ENCODE results near the gene GRID1.

GRID1 gene

GRCh38 chr10:86393862-86394455 lies 27.4 kb upstream of the GRID1 start:
- Histone ChIP-seq H3K9me2 (replicated peaks; ENCODE audit: insufficient read depth, low read length) (no peaks in the 10 kb centered on the region), H3K4me3 (ENCODE audit: low read length) (no peak overlapping the region), H3K27ac (ENCODE audit: low read length) (no peak overlapping the region), H3K36me3 (replicated peaks; ENCODE audit: insufficient read depth, low read length) (no peaks in the 10 kb centered on the region), H3K9me3 (replicated peaks; ENCODE audit: insufficient read depth, low read length) (no peaks in the 10 kb centered on the region), H3K4me2 (ENCODE audit: low read depth, low read length) (no peak overlapping the region), H2AFZ (ENCODE audit: low read length) (no peak overlapping the region), H3K9ac (ENCODE audit: low read length) (no peak overlapping the region), H3F3A (ENCODE audit: insufficient read depth, low read length) (no peaks in the 10 kb centered on the region), H3K27me3 (replicated peaks; ENCODE audit: insufficient read depth, low read length) (no peaks in the 10 kb centered on the region), H3K79me2 (ENCODE audit: low read length) (no peaks in the 10 kb centered on the region), H4K20me1 (ENCODE audit: insufficient read depth, low read length) (no peaks in the 10 kb centered on the region), H3K4me1 (ENCODE audit: low read length) (no peaks in the 10 kb centered on the region)
- DNase-seq: no peak
- no peak for TF ChIP-seq EZH2phosphoT487 (IDR thresholded peaks at IDR 0.05; ENCODE audit: low read length)

GRCh38 chr10:86393362-86393761 lies 26.8 kb upstream of the GRID1 start:
- Histone ChIP-seq H3K4me3 (ENCODE audit: low read length) (no peak overlapping the region), H3K27me3 (replicated peaks; ENCODE audit: insufficient read depth, low read length) (no peaks in the 10 kb centered on the region), H3K4me2 (ENCODE audit: low read depth, low read length) (no peak overlapping the region), H4K20me1 (ENCODE audit: insufficient read depth, low read length) (no peaks in the 10 kb centered on the region), H3K9me3 (replicated peaks; ENCODE audit: insufficient read depth, low read length) (no peaks in the 10 kb centered on the region), H3K4me1 (ENCODE audit: low read length) (no peaks in the 10 kb centered on the region), H3K79me2 (ENCODE audit: low read length) (no peaks in the 10 kb centered on the region), H3K9me2 (replicated peaks; ENCODE audit: insufficient read depth, low read length) (no peaks in the 10 kb centered on the region), H3K27ac (ENCODE audit: low read length) (no peak overlapping the region), H2AFZ (ENCODE audit: low read length) (no peak overlapping the region), H3F3A (ENCODE audit: insufficient read depth, low read length) (no peaks in the 10 kb centered on the region), H3K9ac (ENCODE audit: low read length) (no peak overlapping the region), H3K36me3 (replicated peaks; ENCODE audit: insufficient read depth, low read length) (no peaks in the 10 kb centered on the region)
- TF ChIP-seq EZH2phosphoT487 (IDR thresholded peaks at IDR 0.05; ENCODE audit: low read length): no peak
- TF ChIP-seq CTCF (IDR thresholded peaks at IDR 0.05; ENCODE audit: low read length): no peak
- no peak for TF ChIP-seq EZH2 (optimal IDR thresholded peaks at IDR 0.05; ENCODE audit: low read depth, low read length)
- no peak for DNase-seq

- Histone ChIP-seq H3K9ac (ENCODE audit: low read length) (no peak overlapping the region), H3K9me2 (replicated peaks; ENCODE audit: insufficient read depth, low read length) (no peaks in the 10 kb centered on the region), H3K27ac (ENCODE audit: low read length) (no peak overlapping the region), H3K27me3 (replicated peaks; ENCODE audit: insufficient read depth, low read length) (no peaks in the 10 kb centered on the region), H3K9me3 (replicated peaks; ENCODE audit: insufficient read depth, low read length) (no peaks in the 10 kb centered on the region), H3K4me1 (ENCODE audit: low read length) (no peaks in the 10 kb centered on the region), H3F3A (ENCODE audit: insufficient read depth, low read length) (no peaks in the 10 kb centered on the region), H3K79me2 (ENCODE audit: low read length) (no peaks in the 10 kb centered on the region), H3K4me3 (ENCODE audit: low read length) (no peak overlapping the region), H3K36me3 (replicated peaks; ENCODE audit: insufficient read depth, low read length) (no peaks in the 10 kb centered on the region), H4K20me1 (ENCODE audit: insufficient read depth, low read length) (no peaks in the 10 kb centered on the region), H2AFZ (ENCODE audit: low read length) (no peak overlapping the region), H3K4me2 (ENCODE audit: low read depth, low read length) (no peak overlapping the region)
- DNase-seq: no peak
- TF ChIP-seq EZH2 (optimal IDR thresholded peaks at IDR 0.05; ENCODE audit: low read depth, low read length): no peak
- TF ChIP-seq EZH2phosphoT487 (IDR thresholded peaks at IDR 0.05; ENCODE audit: low read length): no peak
- TF ChIP-seq CTCF (IDR thresholded peaks at IDR 0.05; ENCODE audit: low read length): no peak
Observed at GRCh38 chr10:86392723-86393094, 26.1 kb upstream of the GRID1 start.

GRCh38 chr10:86391986-86392722 lies 25.6 kb upstream of the GRID1 start:
- no peaks in the 10 kb centered on the region for H3K4me1 ChIP-seq (ENCODE audit: low read length)
- no peak for DNase-seq
- TF ChIP-seq EZH2 (optimal IDR thresholded peaks at IDR 0.05; ENCODE audit: low read depth, low read length): no peak
- TF ChIP-seq EZH2phosphoT487 (IDR thresholded peaks at IDR 0.05; ENCODE audit: low read length): no peak
- TF ChIP-seq CTCF (IDR thresholded peaks at IDR 0.05; ENCODE audit: low read length): no peak
- no peak overlapping the region for H3K9ac ChIP-seq (ENCODE audit: low read length)
- H3K9me3 ChIP-seq (replicated peaks; ENCODE audit: insufficient read depth, low read length): no peaks in the 10 kb centered on the region
- no peaks in the 10 kb centered on the region for H3K36me3 ChIP-seq (replicated peaks; ENCODE audit: insufficient read depth, low read length)
- H3K9me2 ChIP-seq (replicated peaks; ENCODE audit: insufficient read depth, low read length): no peaks in the 10 kb centered on the region
- H3K27me3 ChIP-seq (replicated peaks; ENCODE audit: insufficient read depth, low read length): no peaks in the 10 kb centered on the region
- H3K4me2 ChIP-seq (ENCODE audit: low read depth, low read length): no peak overlapping the region
- H2AFZ ChIP-seq (ENCODE audit: low read length): no peak overlapping the region
- H3F3A ChIP-seq (ENCODE audit: insufficient read depth, low read length): no peaks in the 10 kb centered on the region
- H3K27ac ChIP-seq (ENCODE audit: low read length): no peak overlapping the region
- H4K20me1 ChIP-seq (ENCODE audit: insufficient read depth, low read length): no peaks in the 10 kb centered on the region
- no peak overlapping the region for H3K4me3 ChIP-seq (ENCODE audit: low read length)
- H3K79me2 ChIP-seq (ENCODE audit: low read length): no peaks in the 10 kb centered on the region
